H1 (cell line): Measurements from ENCODE around the gene SCAF11. TPM values are rescaled to one million over a fixed set of nuclear protein-coding genes. Genes with fewer than 3 reads are reported as not detected.
"Not testable (repeated sequence)": the region's sequence is repeated elsewhere in the genome, so short reads cannot be mapped to it uniquely, and the experiment has no call there.

ENCODE experiments used
- CTCF ChIA-PET: fragments of 300-600 bp; sonication (Branson Sonifier 250); formaldehyde crosslinking; loops from one replicate; lab custom pipeline; 2021; ENCODE audit not compliant: partially characterized antibody; lab: Charles Lee
- POLR2A ChIA-PET: fragments of 300-600 bp; sonication (Branson Sonifier 250); formaldehyde crosslinking; loops from one replicate; lab custom pipeline; 2021; ENCODE audit warnings: inconsistent platforms; ENCODE audit not compliant: partially characterized antibody; lab: Charles Lee
- DNase-seq, 2 experiments: peaks; one replicate each; pipeline versions ENCODE4 v3.0.0 to v3.0.0-alpha.2; 2010 to 2022; ENCODE audit warnings: low spot score in 2 of 2, low read depth in 1 of 2, mixed read lengths in 1 of 2
- FAIRE-seq: peaks from 2 replicates; lab custom pipeline; 2011; peaks lifted over from hg19 to GRCh38; lab: Jason Lieb, UNC
- H2AFZ ChIP-seq: 2 replicates; pipeline ENCODE4 v1.8.1; 2012; ENCODE audit warnings: low read length, inconsistent platforms
- H2AK5ac ChIP-seq: 2 replicates; pipeline ENCODE4 v1.6.1; 2013; ENCODE audit warnings: low read depth, low read length
- H2BK120ac ChIP-seq: replicated peaks from 2 replicates; pipeline ENCODE3; 2013; ENCODE audit warnings: low read depth, low read length, inconsistent platforms
- H2BK12ac ChIP-seq: 2 replicates; pipeline ENCODE4 v1.6.1; 2013; ENCODE audit warnings: low read depth, low read length
- H2BK15ac ChIP-seq: 2 replicates; pipeline ENCODE4 v1.6.1; 2013; ENCODE audit warnings: low read length
- H2BK20ac ChIP-seq: 2 replicates; pipeline ENCODE4 v1.6.1; 2013; ENCODE audit warnings: low read length
- H2BK5ac ChIP-seq: 2 replicates; pipeline ENCODE4 v1.6.1; 2013; ENCODE audit warnings: low read depth, low read length
- H3K14ac ChIP-seq: 2 replicates; pipeline ENCODE4 v1.6.1; 2013; ENCODE audit warnings: inconsistent platforms; ENCODE audit not compliant: insufficient read length
- H3K18ac ChIP-seq: 2 replicates; pipeline ENCODE4 v1.6.1; 2013; ENCODE audit warnings: low read length; ENCODE audit errors: extremely low read depth
- H3K23ac ChIP-seq: 2 replicates; pipeline ENCODE4 v1.6.1; 2013; ENCODE audit warnings: inconsistent platforms; ENCODE audit not compliant: insufficient read length
- H3K23me2 ChIP-seq: 2 replicates; pipeline ENCODE4 v1.6.1; 2013; ENCODE audit warnings: low read depth, low read length
- H3K27ac ChIP-seq: 2 replicates; pipeline ENCODE4 v1.6.1; 2011; ENCODE audit warnings: low read depth, low read length, inconsistent platforms
- H3K27me3 ChIP-seq, 4 experiments: replicated peaks in 1 of 4; 1 replicate in 1 of 4; 2 replicates in 3 of 4; pipeline versions ENCODE4 v1.6.1 to v1.8.1; 2011 to 2013; ENCODE audit warnings: low read length in 3 of 4, mild to moderate bottlenecking in 3 of 4, inconsistent platforms in 2 of 4, mixed read lengths in 2 of 4, moderate library complexity in 1 of 4; ENCODE audit not compliant: control insufficient read depth in 3 of 4, insufficient read depth in 3 of 4; ENCODE audit errors: extremely low read depth in 1 of 4
- H3K36me3 ChIP-seq, 4 experiments: 2 replicates each; pipeline versions ENCODE4 v1.6.1 to v1.8.1; 2011 to 2013; ENCODE audit warnings: mild to moderate bottlenecking in 4 of 4, low read length in 3 of 4, moderate library complexity in 2 of 4, control low read depth in 1 of 4, inconsistent platforms in 1 of 4; ENCODE audit not compliant: insufficient read depth in 4 of 4, control insufficient read depth in 2 of 4
- H3K4ac ChIP-seq: replicated peaks from 2 replicates; pipeline ENCODE3; 2013; ENCODE audit warnings: low read length, low read depth, mixed read lengths, inconsistent platforms; ENCODE audit not compliant: insufficient read length
- H3K4me1 ChIP-seq, 4 experiments: replicated peaks in 1 of 4; 1 replicate in 1 of 4; 2 replicates in 3 of 4; pipeline versions ENCODE4 v1.6.1 to v1.8.1; 2011 to 2013; ENCODE audit warnings: low read length in 3 of 4, inconsistent platforms in 2 of 4, mixed read lengths in 1 of 4; ENCODE audit not compliant: insufficient read depth in 4 of 4, control insufficient read depth in 3 of 4
- H3K4me2 ChIP-seq, 2 experiments: 2 replicates each; pipeline versions ENCODE4 v1.6.1 to v1.8.1; 2011 to 2013; ENCODE audit warnings: low read depth in 2 of 2, low read length in 2 of 2, control low read depth in 1 of 2, inconsistent platforms in 1 of 2, mild to moderate bottlenecking in 1 of 2; ENCODE audit not compliant: insufficient read depth in 1 of 2
- H3K4me3 ChIP-seq, 4 experiments: fragments of 200-600, 300-600 bp in 1 of 4; sonication (generic), shearing (Covaris generic), sonication (Bioruptor Twin) in 1 of 4; 2 replicates each; pipeline versions ENCODE4 v1.5.1 to v1.8.1; 2011 to 2016; ENCODE audit warnings: low read length in 4 of 4, low read depth in 3 of 4, control low read depth in 2 of 4, inconsistent platforms in 2 of 4, mild to moderate bottlenecking in 2 of 4, mixed read lengths in 1 of 4, moderate library complexity in 1 of 4; ENCODE audit not compliant: insufficient read depth in 2 of 4; ENCODE audit errors: extremely low read depth in 1 of 4
- H3K56ac ChIP-seq: replicated peaks from 2 replicates; pipeline ENCODE3; 2013; ENCODE audit warnings: low read depth, mild to moderate bottlenecking, mixed read lengths, low read length, inconsistent platforms; ENCODE audit not compliant: insufficient read length
- H3K79me1 ChIP-seq: 2 replicates; pipeline ENCODE4 v1.6.1; 2013; ENCODE audit warnings: low read depth, low read length, control low read depth
- H3K79me2 ChIP-seq, 2 experiments: 2 replicates each; pipeline versions ENCODE4 v1.6.1 to v1.8.1; 2012 to 2013; ENCODE audit warnings: low read length in 2 of 2, mild to moderate bottlenecking in 2 of 2, inconsistent platforms in 1 of 2; ENCODE audit not compliant: insufficient read depth in 2 of 2, control insufficient read depth in 1 of 2
- H3K9ac ChIP-seq, 4 experiments: replicated peaks in 1 of 4; 1 replicate in 1 of 4; 2 replicates in 3 of 4; pipeline versions ENCODE4 v1.6.1 to v1.8.1; 2011 to 2013; ENCODE audit warnings: low read depth in 3 of 4, low read length in 3 of 4, control low read depth in 2 of 4, mild to moderate bottlenecking in 2 of 4, moderate library complexity in 2 of 4, inconsistent platforms in 1 of 4; ENCODE audit errors: extremely low read depth in 1 of 4
- H3K9me3 ChIP-seq, 2 experiments: 2 replicates each; pipeline versions ENCODE4 v1.6.1 to v1.8.1; 2012 to 2013; ENCODE audit warnings: mild to moderate bottlenecking in 2 of 2, moderate library complexity in 2 of 2, control low read depth in 1 of 2, inconsistent platforms in 1 of 2, low read depth in 1 of 2, low read length in 1 of 2, mixed read lengths in 1 of 2; ENCODE audit not compliant: insufficient read depth in 2 of 2
- H4K20me1 ChIP-seq, 2 experiments: replicated peaks in 1 of 2; 2 replicates each; pipeline versions ENCODE3 to v1.8.1; 2011 to 2013; ENCODE audit warnings: inconsistent platforms in 2 of 2, low read length in 2 of 2, mild to moderate bottlenecking in 1 of 2; ENCODE audit not compliant: insufficient read depth in 2 of 2, control insufficient read depth in 1 of 2
- H4K5ac ChIP-seq: 2 replicates; pipeline ENCODE4 v1.6.1; 2013; ENCODE audit warnings: low read length, low read depth, mixed read lengths, inconsistent platforms; ENCODE audit not compliant: insufficient read length
- H4K8ac ChIP-seq: 2 replicates; pipeline ENCODE4 v1.8.0; 2013; ENCODE audit warnings: mild to moderate bottlenecking, moderate library complexity, low read length, inconsistent platforms; ENCODE audit not compliant: insufficient read depth; ENCODE audit errors: extremely low read depth
- H4K91ac ChIP-seq: replicated peaks from 2 replicates; pipeline ENCODE3; 2013; ENCODE audit warnings: low read length, mixed read lengths, inconsistent platforms; ENCODE audit not compliant: insufficient read length
- ATF2 ChIP-seq: IDR thresholded peaks from 2 replicates; pipeline ENCODE4 v1.6.1; 2012; ENCODE audit warnings: low read length, inconsistent platforms
- BCL11A ChIP-seq, 2 experiments: IDR thresholded peaks; one replicate each; pipeline ENCODE4 v1.6.1; 2011; ENCODE audit warnings: low read depth in 2 of 2, low read length in 2 of 2, mild to moderate bottlenecking in 2 of 2
- CHD2 ChIP-seq: IDR thresholded peaks from 2 replicates; pipeline ENCODE4 v1.6.1; 2012; ENCODE audit warnings: low read length, improper control_type of control experiment
- EGR1 ChIP-seq: IDR thresholded peaks from 2 replicates; pipeline ENCODE4 v1.6.1; 2011; ENCODE audit warnings: low read depth, low read length, borderline replicate concordance
- FOSL1 ChIP-seq: IDR thresholded peaks from 2 replicates; pipeline ENCODE4 v1.6.1; 2011; ENCODE audit warnings: mild to moderate bottlenecking, low read depth, low read length, moderate library complexity; ENCODE audit not compliant: insufficient read depth
- MAX ChIP-seq: IDR thresholded peaks from 2 replicates; pipeline ENCODE4 v1.6.1; 2012; ENCODE audit warnings: inconsistent platforms
- SP2 ChIP-seq: IDR thresholded peaks from 2 replicates; pipeline ENCODE4 v1.6.1; 2012; ENCODE audit warnings: mild to moderate bottlenecking, low read length, inconsistent platforms
- WGBS, 2 experiments: shearing (Covaris generic) in 1 of 2; methylation state at CpG; one replicate each; pipeline versions ENCODE4 v1.1.6 to v1.1.7; 2013 to 2015; ENCODE audit warnings: low lambda C conversion rate in 2 of 2, mixed read lengths in 2 of 2, inconsistent platforms in 1 of 2, low coverage in 1 of 2, missing lambda C conversion rate in 1 of 2; ENCODE audit not compliant: insufficient replicate concordance in 2 of 2, insufficient coverage in 1 of 2, insufficient read length in 1 of 2; ENCODE audit errors: extremely low coverage in 1 of 2, missing lambda C conversion rate in 1 of 2; 5-methylcytosine and 5-hydroxymethylcytosine counted together
- polyA plus RNA-seq, 7 experiments: library from polyadenylated mRNA; depleted of rRNA in 3 of 7; stranded (reverse) in 5 of 7; unstranded in 2 of 7; fragments of >200 nt in 5 of 7; fragments of 200-250 nt in 2 of 7; gene quantifications; 1 replicate in 5 of 7; 2 replicates in 1 of 7; 4 replicates in 1 of 7; pipeline versions ENCODE4 v1.2.1 to v1.2.3, GENCODE V29; 2011 to 2013; ENCODE audit warnings: missing spikeins in 2 of 7, mixed read lengths in 2 of 7
- total RNA-seq: library from RNA; stranded (reverse); fragmentation: NEBNext Ultra II Directional; extraction: Animal tissue kit (Norgen Biotek cat#: 25700); gene quantifications from 2 replicates; pipeline ENCODE4 v1.2.1, GENCODE V29; 2021

The SCAF11 gene
- total and polyA plus RNA-seq, 2 of the 8 experiments (the other 6 are each of a cell fraction or from before 2014, with no cell fraction given), result 15.1 to 77.8 TPM

GRCh38 chr12:46020768-46021167, 30.4 kb upstream of the SCAF11 start (continued):
- TF ChIP-seq ATF2 (no peak), SP2 (no peak), BCL11A (IDR thresholded peaks at IDR 0.05; ENCODE audit: low read depth in 2 of 2, low read length in 2 of 2) (no peak), EGR1 (no peak), CHD2 (no peak), FOSL1 (no peak), MAX (no peak)

- not testable (repeated sequence) for H3K4me2 ChIP-seq, H3K4me1 ChIP-seq, H3K18ac ChIP-seq, H2BK20ac ChIP-seq, H3K23ac ChIP-seq, H3K9ac ChIP-seq, H4K20me1 ChIP-seq, DNase-seq, H3K27ac ChIP-seq, H3K79me2 ChIP-seq, H2BK120ac ChIP-seq, H4K5ac ChIP-seq, H3K9me3 ChIP-seq, H2BK15ac ChIP-seq, H2AK5ac ChIP-seq, H4K91ac ChIP-seq, H3K56ac ChIP-seq, H2BK5ac ChIP-seq, H3K79me1 ChIP-seq, H3K4ac ChIP-seq, H3K23me2 ChIP-seq, H2AFZ ChIP-seq, H3K4me3 ChIP-seq, H4K8ac ChIP-seq, H3K14ac ChIP-seq, H3K36me3 ChIP-seq, H2BK12ac ChIP-seq, FAIRE-seq, H3K27me3 ChIP-seq
- ChIA-PET POLR2A (interaction anchor here (0.8 kb wide), 1 partner anchor 26 kb away, joined by 3 read pairs; no protein-coding TSS in a partner anchor), CTCF (interaction anchor here (0.9 to 1.0 kb wide), 2 partner anchors 13 to 106 kb away, joined by 3 to 4 read pairs; no protein-coding TSS in a partner anchor)
- 90% methylated on average over 4 of the region's 4 CpGs; no CpG with 5 or more reads in 1 of the 2 experiments for WGBS, 2 experiments
These were observed 28.3 kb upstream of the SCAF11 start for GRCh38 chr12:46018712-46019111.
